Progenitor cell of endocrine pancreas (in vitro differentiated cells): ENCODE measurements around the gene XAGE1B. TPM values are rescaled to one million over a fixed set of nuclear protein-coding genes. Genes with fewer than 3 reads are reported as not detected.
"Not testable (repeated sequence)": the region's sequence is repeated elsewhere in the genome, so short reads cannot be mapped to it uniquely, and the experiment has no call there.

Source experiments
- DNase-seq: peaks from one replicate; pipeline ENCODE4 v3.0.0; 2021; ENCODE audit warnings: low spot score; ENCODE audit not compliant: unreplicated experiment
- H3K27ac Mint-ChIP-seq: 2 replicates; pipeline ENCODE4 v1.8.0; 2021; ENCODE audit warnings: mild to moderate bottlenecking, moderate library complexity, mixed read lengths
- H3K27me3 Mint-ChIP-seq: 2 replicates; pipeline ENCODE4 v1.8.0; 2021; ENCODE audit warnings: mixed read lengths
- H3K36me3 Mint-ChIP-seq: 2 replicates; pipeline ENCODE4 v1.8.0; 2022; ENCODE audit warnings: mixed read lengths; ENCODE audit not compliant: insufficient read depth
- H3K4me1 Mint-ChIP-seq: 2 replicates; pipeline ENCODE4 v1.8.0; 2021; ENCODE audit warnings: low read depth, mixed read lengths
- H3K4me3 Mint-ChIP-seq: 2 replicates; pipeline ENCODE4 v1.8.0; 2021; ENCODE audit warnings: low read depth, mild to moderate bottlenecking, moderate library complexity, mixed read lengths
- H3K9me3 Mint-ChIP-seq: 2 replicates; pipeline ENCODE4 v1.8.0; 2021; ENCODE audit warnings: low read depth, mixed read lengths
- CTCF ChIP-seq: fragments of 200-600 bp; sonication (generic); IDR thresholded peaks from one replicate; pipeline ENCODE4 v1.5.0; 2021; ENCODE audit warnings: antibody characterized with exemption, mild to moderate bottlenecking; ENCODE audit not compliant: unreplicated experiment
- total RNA-seq: library from RNA; stranded (reverse); gene quantifications from 2 replicates; pipeline ENCODE4 v1.2.1, GENCODE V29; 2021

XAGE1B gene
- total RNA-seq, 1 donor from 2014 or later = not detected

- no peak for TF ChIP-seq CTCF
- H3K4me3 Mint-ChIP-seq = no peak overlapping the region
- DNase-seq = no peak
- H3K4me1 Mint-ChIP-seq = no peaks in the 10 kb centered on the region
- H3K27ac Mint-ChIP-seq = no peak overlapping the region
- peaks cover 3% of the 10 kb centered on the region for H3K9me3 Mint-ChIP-seq
- H3K36me3 Mint-ChIP-seq = no peaks in the 10 kb centered on the region
- no peaks in the 10 kb centered on the region for H3K27me3 Mint-ChIP-seq
Observed at GRCh38 chrX:52544147-52544840, 27.4 kb upstream of the XAGE1B start.

- Mint-ChIP-seq H3K27me3 (no peaks in the 10 kb centered on the region), H3K9me3 (peaks cover 3% of the 10 kb centered on the region), H3K36me3 (no peaks in the 10 kb centered on the region), H3K4me3 (no peak overlapping the region), H3K4me1 (no peaks in the 10 kb centered on the region), H3K27ac (no peak overlapping the region)
- DNase-seq = no peak
- TF ChIP-seq CTCF = no peak
Observed at GRCh38 chrX:52542311-52542710, 25.4 kb upstream of the XAGE1B start.

GRCh38 chrX:52541051-52541450, 24.2 kb upstream of the XAGE1B start:
- not testable (repeated sequence) for H3K9me3 Mint-ChIP-seq, H3K27ac Mint-ChIP-seq, DNase-seq, H3K27me3 Mint-ChIP-seq, H3K36me3 Mint-ChIP-seq, H3K4me3 Mint-ChIP-seq, H3K4me1 Mint-ChIP-seq

GRCh38 chrX:52516110-52516986, 515 bp downstream of the XAGE1B start:
- H3K9me3 Mint-ChIP-seq, DNase-seq, H3K27me3 Mint-ChIP-seq, H3K36me3 Mint-ChIP-seq, H3K27ac Mint-ChIP-seq, H3K4me1 Mint-ChIP-seq, H3K4me3 Mint-ChIP-seq: not testable (repeated sequence)

GRCh38 chrX:52511126-52511525, 5.7 kb downstream of the XAGE1B start:
- not testable (repeated sequence) for H3K27me3 Mint-ChIP-seq, H3K9me3 Mint-ChIP-seq, DNase-seq

GRCh38 chrX:52509916-52510315, 6.9 kb downstream of the XAGE1B start:
- TF ChIP-seq CTCF = no peak
- H3K27ac Mint-ChIP-seq = no peak overlapping the region
- peaks cover 6% of the 10 kb centered on the region for H3K9me3 Mint-ChIP-seq
- no peaks in the 10 kb centered on the region for H3K27me3 Mint-ChIP-seq
- H3K36me3 Mint-ChIP-seq = no peaks in the 10 kb centered on the region
- no peak overlapping the region for H3K4me3 Mint-ChIP-seq
- DNase-seq = no peak
- H3K4me1 Mint-ChIP-seq = peaks cover 2% of the 10 kb centered on the region

More at GRCh38 chrX:52511126-52511525, 5.7 kb downstream of the XAGE1B start:
- H3K4me3 Mint-ChIP-seq, H3K4me1 Mint-ChIP-seq, H3K27ac Mint-ChIP-seq, H3K36me3 Mint-ChIP-seq: not testable (repeated sequence)
